A549 (cell line): ENCODE measurements around the gene NGEF.

Experiments used
- CTCF ChIP-seq: fragments of >200 bp; sonication (Bioruptor Twin); formaldehyde crosslinking; IDR thresholded peaks from 3 replicates; pipeline ENCODE4 v1.5.1; 2016
- JUN ChIP-seq, 2 experiments: fragments of >200 bp; sonication (Bioruptor Twin); formaldehyde crosslinking; IDR thresholded peaks; 2 replicates in 1 of 2; 3 replicates in 1 of 2; pipeline ENCODE4 v1.6.1; 2016 to 2017
- PBX3 ChIP-seq: IDR thresholded peaks from 2 replicates; pipeline ENCODE4 v1.6.1; 2012
- REST ChIP-seq: fragments of 200-600 bp; sonication (generic); IDR thresholded peaks from 2 replicates; pipeline ENCODE4 v1.6.1; 2016; ENCODE audit warnings: antibody characterized with exemption, mild to moderate bottlenecking, moderate library complexity
- ZNF302 ChIP-seq: fragments of 250-450 bp; sonication (Bioruptor Pico); IDR thresholded peaks from 2 replicates; pipeline ENCODE4 v1.9.0; 2021; ENCODE audit warnings: inconsistent platforms, mild to moderate bottlenecking, moderate library complexity

DNA sequence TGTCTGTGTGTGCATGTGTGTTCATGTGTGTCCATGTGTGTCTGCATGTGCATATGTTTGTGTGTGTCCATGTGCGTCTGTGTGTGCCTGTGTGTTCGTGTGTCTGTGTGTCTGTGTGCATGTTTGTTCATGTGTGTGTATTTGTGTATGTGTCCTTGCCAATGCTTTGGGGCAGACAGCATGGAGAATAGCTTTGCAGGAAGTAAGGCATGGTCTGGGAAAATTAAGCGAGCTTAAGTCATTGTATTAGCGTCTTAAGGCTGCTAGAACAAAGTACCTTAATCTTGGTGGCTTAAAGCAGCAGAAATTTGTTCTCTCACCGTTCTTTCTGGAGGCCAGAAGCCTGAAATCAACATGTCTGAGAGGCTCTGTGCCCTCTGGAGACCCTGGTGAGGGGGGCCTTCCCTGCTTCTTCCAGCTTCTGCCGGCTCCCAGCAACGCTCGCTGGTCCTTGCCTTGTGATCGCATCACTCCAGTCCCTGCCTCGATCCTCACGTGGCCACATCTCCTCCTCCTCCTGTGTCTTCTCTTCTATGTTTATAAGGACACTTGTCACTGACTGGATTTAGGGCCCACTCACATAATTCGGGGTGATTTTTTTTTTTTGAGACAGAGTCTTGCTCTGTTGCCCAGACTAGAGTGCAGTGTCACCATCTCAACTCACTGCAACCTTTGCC, 23.2 kb upstream of the NGEF start:
- TF ChIP-seq PBX3: no peak
- TF ChIP-seq REST: no peak
- TF ChIP-seq CTCF: no peak
- TF ChIP-seq JUN (IDR thresholded peaks at IDR 0.05): no peak
- no peak for TF ChIP-seq ZNF302 (CRISPR knock-in tag)
